Liver (tissue), 9 donors: Measurements from ENCODE around the gene SLC25A22. TPM values are rescaled to one million over a fixed set of nuclear protein-coding genes. Genes with fewer than 3 reads are reported as not detected.

ENCODE experiments used
- DNase-seq: peaks from one replicate; pipeline ENCODE4 v3.0.0-alpha.2; 2017; ENCODE audit warnings: low spot score
- H3K27ac ChIP-seq, 2 donors: one replicate each; pipeline ENCODE4 v1.7.0; 2013; ENCODE audit warnings: inconsistent platforms in 2 of 2, low read length in 2 of 2, control low read depth in 1 of 2, low read depth in 1 of 2, mild to moderate bottlenecking in 1 of 2
- H3K27me3 ChIP-seq, 4 donors: one replicate each; pipeline versions ENCODE4 v1.6.1 to v1.7.0; 2013; ENCODE audit warnings: low read length in 3 of 4, inconsistent platforms in 1 of 4, mild to moderate bottlenecking in 1 of 4, moderate library complexity in 1 of 4; ENCODE audit not compliant: control insufficient read depth in 4 of 4, insufficient read depth in 4 of 4
- H3K36me3 ChIP-seq, 4 donors: one replicate each; pipeline versions ENCODE4 v1.6.1 to v1.7.0; 2013; ENCODE audit warnings: low read length in 3 of 4, mild to moderate bottlenecking in 3 of 4, low read depth in 1 of 4, moderate library complexity in 1 of 4; ENCODE audit not compliant: control insufficient read depth in 4 of 4, insufficient read depth in 3 of 4
- H3K4me1 ChIP-seq, 4 donors: one replicate each; pipeline versions ENCODE4 v1.6.1 to v1.7.0; 2013; ENCODE audit warnings: low read length in 3 of 4, mild to moderate bottlenecking in 3 of 4, moderate library complexity in 1 of 4; ENCODE audit not compliant: control insufficient read depth in 4 of 4, insufficient read depth in 4 of 4
- H3K4me3 ChIP-seq, 3 donors: one replicate each; pipeline versions ENCODE4 v1.6.1 to v1.7.0; 2013; ENCODE audit warnings: low read length in 3 of 3, control low read depth in 1 of 3, low read depth in 1 of 3, mild to moderate bottlenecking in 1 of 3
- H3K9ac ChIP-seq, 2 donors: one replicate each; pipeline ENCODE4 v1.7.0; 2013; ENCODE audit warnings: low read length in 2 of 2, mild to moderate bottlenecking in 2 of 2, moderate library complexity in 2 of 2, control low read depth in 1 of 2, low read depth in 1 of 2
- H3K9me3 ChIP-seq, 4 donors: one replicate each; pipeline versions ENCODE4 v1.6.1 to v1.7.0; 2013; ENCODE audit warnings: low read length in 3 of 4; ENCODE audit not compliant: control insufficient read depth in 4 of 4
- CTCF ChIP-seq: fragments of 150-350 bp; IDR thresholded peaks from 2 replicates; pipeline ENCODE4 v1.5.1; 2017; ENCODE audit warnings: improper control_type of control experiment, low read depth, low read length; ENCODE audit not compliant: missing input control
- EGR1 ChIP-seq, 2 donors: IDR thresholded peaks; 2 replicates each; pipeline ENCODE4 v1.6.1; 2016 to 2018; ENCODE audit warnings: antibody characterized with exemption in 2 of 2, low read depth in 2 of 2
- FOXA2 ChIP-seq: IDR thresholded peaks from 2 replicates; pipeline ENCODE4 v1.6.1; 2016; ENCODE audit warnings: antibody characterized with exemption
- GABPA ChIP-seq, 2 donors: IDR thresholded peaks in 1 of 2; conservative IDR thresholded peaks in 1 of 2; 2 replicates each; pipeline ENCODE4 v1.6.1; 2016; ENCODE audit warnings: antibody characterized with exemption in 2 of 2, mild to moderate bottlenecking in 1 of 2, moderate library complexity in 1 of 2
- HNF4A ChIP-seq, 2 donors: conservative IDR thresholded peaks; 2 replicates each; pipeline ENCODE4 v1.6.1; 2016; ENCODE audit warnings: antibody characterized with exemption in 2 of 2, mild to moderate bottlenecking in 2 of 2
- HNF4G ChIP-seq: IDR thresholded peaks from 2 replicates; pipeline ENCODE4 v1.6.1; 2016; ENCODE audit warnings: antibody characterized with exemption
- JUND ChIP-seq, 2 donors: IDR thresholded peaks; 2 replicates each; pipeline ENCODE4 v1.6.1; 2016; ENCODE audit warnings: antibody characterized with exemption in 2 of 2
- RAD21 ChIP-seq, 2 donors: IDR thresholded peaks; 2 replicates each; pipeline ENCODE4 v1.6.1; 2016; ENCODE audit warnings: antibody characterized with exemption in 2 of 2, mild to moderate bottlenecking in 2 of 2
- RXRA ChIP-seq, 2 donors: IDR thresholded peaks; 2 replicates each; pipeline ENCODE4 v1.6.1; 2017 to 2018; ENCODE audit warnings: antibody characterized with exemption in 2 of 2, mild to moderate bottlenecking in 1 of 2
- SP1 ChIP-seq: IDR thresholded peaks from 2 replicates; pipeline ENCODE4 v1.6.1; 2018; ENCODE audit warnings: antibody characterized with exemption, mild to moderate bottlenecking
- TAF1 ChIP-seq: conservative IDR thresholded peaks from 2 replicates; pipeline ENCODE4 v1.6.1; 2016; ENCODE audit warnings: antibody characterized with exemption, mild to moderate bottlenecking
- WGBS: extraction: QIAGEN DNeasy Blood & Tissue Kit; methylation state at CpG from one replicate; pipeline ENCODE4 v1.1.7; 2013; 5-methylcytosine and 5-hydroxymethylcytosine counted together
- polyA plus RNA-seq, 2 donors: library from polyadenylated mRNA; stranded (reverse) in 1 of 2; unstranded in 1 of 2; fragments of 200-250 nt in 1 of 2; fragments of >200 nt in 1 of 2; fragmentation: Nextera tagmentation in 1 of 2; extraction: Ambion mirVana in 1 of 2; gene quantifications; one replicate each; pipeline versions ENCODE4 v1.2.1 to v1.2.3, GENCODE V29; 2013 to 2015
- total RNA-seq, 2 donors: library from RNA; depleted of rRNA; stranded (reverse); fragments of >200 nt; gene quantifications; one replicate each; pipeline ENCODE4 v1.2.3, GENCODE V29; 2014
- TF ChIP-seq, protein P1 (sequence below): IDR thresholded peaks from 2 replicates; pipeline ENCODE4 v1.6.1; 2016; ENCODE audit warnings: antibody characterized with exemption
- TF ChIP-seq, protein P2 (sequence below): IDR thresholded peaks from 2 replicates; pipeline ENCODE4 v1.6.1; 2016; ENCODE audit warnings: antibody characterized with exemption, mild to moderate bottlenecking
- TF ChIP-seq, protein P3 (sequence below): IDR thresholded peaks from 2 replicates; pipeline ENCODE4 v1.6.1; 2016; ENCODE audit warnings: antibody characterized with exemption
- donor health status: healthy.
- donor health status: healthy.
- donor health status: healthy.
- donor health status: healthy.
- donor health status: healthy.

Gene SLC25A22
- total and polyA plus RNA-seq, 4 donors = 5.3 to 26.8 (median 12.1) TPM

GRCh38 chr11:802018-802617 is 4.0 kb upstream of the SLC25A22 start:
- 98% methylated on average over 21 of the region's 21 CpGs for WGBS
- TF ChIP-seq RXRA (IDR thresholded peaks at IDR 0.05) (no peak), JUND (IDR thresholded peaks at IDR 0.05) (no peak)
- Histone ChIP-seq H3K4me1 (peaks cover 13 to 26% (median 20%) of the 10 kb centered on the region in 4 donors), H3K27ac (no peak overlapping the region), H3K9ac (no peak overlapping the region), H3K36me3 (peaks cover 0 to 5% (median 1%) of the 10 kb centered on the region in 4 donors), H3K4me3 (no peak overlapping the region), H3K9me3 (no peaks in the 10 kb centered on the region), H3K27me3 (no peaks in the 10 kb centered on the region)
- no peak for DNase-seq

DNA sequence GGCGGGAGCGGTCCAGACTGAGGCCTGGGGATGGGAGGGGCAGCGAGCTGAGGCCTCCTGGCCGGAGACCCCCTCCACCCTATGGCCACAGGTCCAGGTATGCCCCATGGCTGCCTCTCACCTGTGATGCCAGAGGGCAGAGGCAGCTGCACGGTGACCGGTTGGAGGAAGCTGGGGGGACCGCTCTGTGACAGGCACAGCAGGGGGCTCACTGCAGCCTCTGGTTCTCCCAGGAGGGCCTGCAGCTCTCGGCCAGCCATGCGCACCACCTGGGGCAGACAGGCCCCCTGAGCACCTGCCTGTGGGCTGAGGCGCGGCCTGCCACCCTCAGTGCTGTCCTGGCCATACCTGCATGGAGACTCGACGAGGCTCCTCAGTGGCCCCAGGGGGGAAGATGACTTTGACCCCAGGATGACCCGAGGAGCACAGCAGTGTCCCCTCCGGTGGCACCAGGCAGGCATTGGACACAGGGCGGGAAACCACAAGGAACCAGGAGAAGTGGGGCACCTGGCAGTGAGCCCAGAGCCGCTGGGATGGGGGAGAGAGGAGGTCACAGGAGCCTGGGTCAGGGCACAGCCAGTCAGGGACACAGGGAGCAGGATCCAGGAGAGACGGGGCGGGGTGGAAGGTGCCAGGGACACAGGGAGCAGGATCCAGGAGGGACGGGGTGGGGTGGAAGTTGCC is 3.2 kb upstream of the SLC25A22 start:
- Histone ChIP-seq H3K27me3 (no peaks in the 10 kb centered on the region), H3K4me1 (peaks cover 18 to 34% (median 26%) of the 10 kb centered on the region in 4 donors), H3K27ac (no peak overlapping the region), H3K9ac (no peak overlapping the region), H3K4me3 (no peak overlapping the region), H3K36me3 (peaks cover 0 to 5% (median 1%) of the 10 kb centered on the region in 4 donors), H3K9me3 (no peaks in the 10 kb centered on the region)
- no peak for DNase-seq
- no peak for TF ChIP-seq EGR1 (IDR thresholded peaks at IDR 0.05; ENCODE audit: low read depth in 2 of 2)
- 95% methylated on average over 20 of the region's 20 CpGs for WGBS

DNA sequence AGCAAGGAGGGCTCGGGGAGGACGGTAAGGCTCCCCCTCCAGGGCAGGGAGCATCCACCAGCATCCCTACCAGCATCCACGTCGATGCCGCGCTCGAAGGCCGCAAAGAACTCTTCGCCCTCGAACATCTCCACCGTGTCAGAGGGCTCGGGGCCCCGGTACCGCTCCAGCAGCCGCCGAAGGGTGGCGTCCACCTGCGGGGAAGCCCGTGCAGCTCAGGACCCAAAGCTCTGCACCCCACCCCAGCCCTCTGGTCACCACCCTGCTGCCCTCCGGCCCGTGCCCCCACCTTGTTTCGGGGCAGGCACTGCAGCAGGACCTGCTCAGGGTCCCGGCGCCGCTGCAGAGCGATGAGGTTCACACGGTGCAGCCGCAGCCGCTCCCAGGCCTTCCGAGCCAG is 2.4 kb upstream of the SLC25A22 start:
- H3K36me3 ChIP-seq = peaks cover 0 to 5% (median 1%) of the 10 kb centered on the region in 4 donors
- peaks cover 17 to 38% (median 29%) of the 10 kb centered on the region in 4 donors for H3K4me1 ChIP-seq
- TF ChIP-seq, protein P1, sequence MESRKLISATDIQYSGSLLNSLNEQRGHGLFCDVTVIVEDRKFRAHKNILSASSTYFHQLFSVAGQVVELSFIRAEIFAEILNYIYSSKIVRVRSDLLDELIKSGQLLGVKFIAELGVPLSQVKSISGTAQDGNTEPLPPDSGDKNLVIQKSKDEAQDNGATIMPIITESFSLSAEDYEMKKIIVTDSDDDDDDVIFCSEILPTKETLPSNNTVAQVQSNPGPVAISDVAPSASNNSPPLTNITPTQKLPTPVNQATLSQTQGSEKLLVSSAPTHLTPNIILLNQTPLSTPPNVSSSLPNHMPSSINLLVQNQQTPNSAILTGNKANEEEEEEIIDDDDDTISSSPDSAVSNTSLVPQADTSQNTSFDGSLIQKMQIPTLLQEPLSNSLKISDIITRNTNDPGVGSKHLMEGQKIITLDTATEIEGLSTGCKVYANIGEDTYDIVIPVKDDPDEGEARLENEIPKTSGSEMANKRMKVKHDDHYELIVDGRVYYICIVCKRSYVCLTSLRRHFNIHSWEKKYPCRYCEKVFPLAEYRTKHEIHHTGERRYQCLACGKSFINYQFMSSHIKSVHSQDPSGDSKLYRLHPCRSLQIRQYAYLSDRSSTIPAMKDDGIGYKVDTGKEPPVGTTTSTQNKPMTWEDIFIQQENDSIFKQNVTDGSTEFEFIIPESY = no peak
- TF ChIP-seq CTCF (no peak), RAD21 (IDR thresholded peaks at IDR 0.05) (no peak), JUND (IDR thresholded peaks at IDR 0.05) (no peak), RXRA (IDR thresholded peaks at IDR 0.05) (no peak), SP1 (no peak), FOXA2 (no peak), GABPA (IDR thresholded peaks at IDR 0.05 in 1 of 2, conservative IDR thresholded peaks at IDR 0.05 in 1 of 2) (no peak), TAF1 (no peak), HNF4A (conservative IDR thresholded peaks at IDR 0.05) (no peak), HNF4G (no peak)
- TF ChIP-seq, protein P2, sequence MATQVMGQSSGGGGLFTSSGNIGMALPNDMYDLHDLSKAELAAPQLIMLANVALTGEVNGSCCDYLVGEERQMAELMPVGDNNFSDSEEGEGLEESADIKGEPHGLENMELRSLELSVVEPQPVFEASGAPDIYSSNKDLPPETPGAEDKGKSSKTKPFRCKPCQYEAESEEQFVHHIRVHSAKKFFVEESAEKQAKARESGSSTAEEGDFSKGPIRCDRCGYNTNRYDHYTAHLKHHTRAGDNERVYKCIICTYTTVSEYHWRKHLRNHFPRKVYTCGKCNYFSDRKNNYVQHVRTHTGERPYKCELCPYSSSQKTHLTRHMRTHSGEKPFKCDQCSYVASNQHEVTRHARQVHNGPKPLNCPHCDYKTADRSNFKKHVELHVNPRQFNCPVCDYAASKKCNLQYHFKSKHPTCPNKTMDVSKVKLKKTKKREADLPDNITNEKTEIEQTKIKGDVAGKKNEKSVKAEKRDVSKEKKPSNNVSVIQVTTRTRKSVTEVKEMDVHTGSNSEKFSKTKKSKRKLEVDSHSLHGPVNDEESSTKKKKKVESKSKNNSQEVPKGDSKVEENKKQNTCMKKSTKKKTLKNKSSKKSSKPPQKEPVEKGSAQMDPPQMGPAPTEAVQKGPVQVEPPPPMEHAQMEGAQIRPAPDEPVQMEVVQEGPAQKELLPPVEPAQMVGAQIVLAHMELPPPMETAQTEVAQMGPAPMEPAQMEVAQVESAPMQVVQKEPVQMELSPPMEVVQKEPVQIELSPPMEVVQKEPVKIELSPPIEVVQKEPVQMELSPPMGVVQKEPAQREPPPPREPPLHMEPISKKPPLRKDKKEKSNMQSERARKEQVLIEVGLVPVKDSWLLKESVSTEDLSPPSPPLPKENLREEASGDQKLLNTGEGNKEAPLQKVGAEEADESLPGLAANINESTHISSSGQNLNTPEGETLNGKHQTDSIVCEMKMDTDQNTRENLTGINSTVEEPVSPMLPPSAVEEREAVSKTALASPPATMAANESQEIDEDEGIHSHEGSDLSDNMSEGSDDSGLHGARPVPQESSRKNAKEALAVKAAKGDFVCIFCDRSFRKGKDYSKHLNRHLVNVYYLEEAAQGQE = no peak
- TF ChIP-seq, protein P3, sequence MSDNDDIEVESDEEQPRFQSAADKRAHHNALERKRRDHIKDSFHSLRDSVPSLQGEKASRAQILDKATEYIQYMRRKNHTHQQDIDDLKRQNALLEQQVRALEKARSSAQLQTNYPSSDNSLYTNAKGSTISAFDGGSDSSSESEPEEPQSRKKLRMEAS = no peak
- H3K4me3 ChIP-seq = no peak overlapping the region
- H3K27ac ChIP-seq = no peak overlapping the region
- no peaks in the 10 kb centered on the region for H3K9me3 ChIP-seq
- H3K27me3 ChIP-seq = no peaks in the 10 kb centered on the region
- WGBS = 97% methylated on average over 30 of the region's 30 CpGs
- H3K9ac ChIP-seq = no peak overlapping the region
- DNase-seq = no peak
